A549 (cell line): ENCODE data around the gene GATB. TPM values are rescaled to one million over a fixed set of nuclear protein-coding genes. Genes with fewer than 3 reads are reported as not detected.

ENCODE experiments used
- ATAC-seq, 2 experiments: fragments of 200-7000 bp in 1 of 2; fragments of >200 bp in 1 of 2; cut with Nextera tagmentation in 1 of 2; cut with Tn5 transposase in 1 of 2; 3 replicates each; pipeline versions ENCODE4 v1.8.0 to v1.9.1; 2018 to 2020; ENCODE audit warnings: mild to moderate bottlenecking in 1 of 2, moderate library complexity in 1 of 2
- CTCF ChIA-PET: fragments of 300-600 bp; sonication (Branson Sonifier 250); formaldehyde crosslinking; extraction: SDS; loops from one replicate; lab custom pipeline; 2021; ENCODE audit warnings: antibody characterized with exemption, inconsistent platforms; lab: Yijun Ruan, JAX
- POLR2A ChIA-PET: fragments of 350-600 bp; formaldehyde crosslinking; extraction: SDS; loops from one replicate; lab custom pipeline; 2021; ENCODE audit warnings: antibody characterized with exemption, inconsistent platforms; lab: Yijun Ruan, JAX
- DNase-seq, 2 experiments: peaks; one replicate each; pipeline versions ENCODE4 v3.0.0 to v3.0.0-alpha.2; 2011 to 2016; ENCODE audit warnings: low read depth in 1 of 2, low spot score in 1 of 2
- FAIRE-seq: peaks from 2 replicates; lab custom pipeline; 2011; peaks lifted over from hg19 to GRCh38; lab: Jason Lieb, UNC
- H3K27ac ChIP-seq, 2 experiments: fragments of >200 bp; sonication (Bioruptor Twin); formaldehyde crosslinking; 3 replicates each; pipeline ENCODE4 v1.5.1; 2016 to 2017
- H3K4me1 ChIP-seq: fragments of >200 bp; sonication (Bioruptor Twin); formaldehyde crosslinking; 3 replicates; pipeline ENCODE4 v1.6.1; 2016
- H3K4me2 ChIP-seq: fragments of >200 bp; sonication (Bioruptor Twin); formaldehyde crosslinking; 3 replicates; pipeline ENCODE4 v1.6.1; 2016
- H3K4me3 ChIP-seq: fragments of >200 bp; sonication (Bioruptor Twin); formaldehyde crosslinking; 3 replicates; pipeline ENCODE4 v1.5.1; 2016
- H3K9me3 ChIP-seq: fragments of >200 bp; sonication (Bioruptor Twin); formaldehyde crosslinking; 3 replicates; pipeline ENCODE4 v1.6.1; 2016
- BCL3 ChIP-seq: fragments of >200 bp; sonication (Bioruptor Twin); formaldehyde crosslinking; IDR thresholded peaks from 3 replicates; pipeline ENCODE4 v1.6.1; 2016
- BHLHE40 ChIP-seq: IDR thresholded peaks from 2 replicates; pipeline ENCODE4 v1.6.1; 2012; ENCODE audit warnings: low read depth, low read length, inconsistent platforms
- CBX8 ChIP-seq: fragments of 200-600 bp; sonication (generic); IDR thresholded peaks from 2 replicates; pipeline ENCODE4 v1.6.1; 2016
- CHD2 ChIP-seq: fragments of 150-350 bp; IDR thresholded peaks from 2 replicates; pipeline ENCODE4 v1.6.1; 2014; ENCODE audit warnings: low read length; ENCODE audit not compliant: partially characterized antibody
- ESRRA ChIP-seq: fragments of 150-350 bp; IDR thresholded peaks from 2 replicates; pipeline ENCODE4 v1.6.1; 2014; ENCODE audit warnings: mild to moderate bottlenecking, low read length, borderline replicate concordance
- FOSB ChIP-seq: fragments of 250-450 bp; sonication (Bioruptor Pico); IDR thresholded peaks from 2 replicates; pipeline ENCODE4 v1.5.0; 2020; ENCODE audit warnings: mild to moderate bottlenecking, moderate library complexity
- FOXS1 ChIP-seq: fragments of 250-450 bp; sonication (Bioruptor Pico); IDR thresholded peaks from 2 replicates; pipeline ENCODE4 v1.5.0; 2020; ENCODE audit warnings: mild to moderate bottlenecking, moderate library complexity
- MAFK ChIP-seq: fragments of 450-650 bp; IDR thresholded peaks from 2 replicates; pipeline ENCODE4 v1.6.1; 2014; ENCODE audit not compliant: partially characterized antibody
- MAZ ChIP-seq: fragments of 150-350 bp; IDR thresholded peaks from 2 replicates; pipeline ENCODE4 v1.6.1; 2014; ENCODE audit warnings: antibody characterized with exemption, low read depth, low read length, borderline replicate concordance
- NFE2L2 ChIP-seq: fragments of 150-350 bp; conservative IDR thresholded peaks from 2 replicates; pipeline ENCODE4 v1.6.1; 2014; ENCODE audit warnings: low read length
- PBX3 ChIP-seq: IDR thresholded peaks from 2 replicates; pipeline ENCODE4 v1.6.1; 2012
- POLR2A ChIP-seq: IDR thresholded peaks from 2 replicates; pipeline ENCODE4 v1.6.1; 2012; ENCODE audit warnings: mild to moderate bottlenecking, low read length
- RARB ChIP-seq: fragments of 250-450 bp; sonication (Bioruptor Pico); IDR thresholded peaks from 2 replicates; pipeline ENCODE4 v1.8.0; 2021; ENCODE audit warnings: mild to moderate bottlenecking, moderate library complexity
- REST ChIP-seq: fragments of 200-600 bp; sonication (generic); IDR thresholded peaks from 2 replicates; pipeline ENCODE4 v1.6.1; 2016; ENCODE audit warnings: antibody characterized with exemption, mild to moderate bottlenecking, moderate library complexity
- RNF2 ChIP-seq: fragments of 200-600 bp; sonication (generic); IDR thresholded peaks from 2 replicates; pipeline ENCODE4 v1.6.1; 2016; ENCODE audit warnings: low read depth, mild to moderate bottlenecking, antibody characterized with exemption, moderate library complexity, borderline replicate concordance
- TP53 ChIP-seq: fragments of 250-450 bp; sonication (Bioruptor Pico); IDR thresholded peaks from 2 replicates; pipeline ENCODE4 v1.5.0; 2021; ENCODE audit warnings: mild to moderate bottlenecking, moderate library complexity
- USF2 ChIP-seq: fragments of 450-650 bp; IDR thresholded peaks from 2 replicates; pipeline ENCODE4 v1.6.1; 2014; ENCODE audit warnings: antibody characterized with exemption
- ZFP36 ChIP-seq: fragments of 450-650 bp; IDR thresholded peaks from 2 replicates; pipeline ENCODE4 v1.6.1; 2014; ENCODE audit warnings: borderline replicate concordance; ENCODE audit not compliant: partially characterized antibody
- WGBS: methylation state at CpG from one replicate; pipeline ENCODE4 v1.1.6; 2017; ENCODE audit errors: missing lambda C conversion rate; 5-methylcytosine and 5-hydroxymethylcytosine counted together
- polyA plus RNA-seq, 4 experiments: library from polyadenylated mRNA; depleted of rRNA in 3 of 4; stranded (reverse); fragments of >200 nt; fragmentation: RNase III in 1 of 4; extraction: RNeasy Plus Mini Kit Qiagen cat#74134 plus additional on column Dnase treatment in 1 of 4; gene quantifications; 2 replicates in 3 of 4; 3 replicates in 1 of 4; pipeline ENCODE4 v1.2.3, GENCODE V29; 2011 to 2017

The GATB gene
- polyA plus RNA-seq, 2 of the 4 experiments (the other 2 are of a cell fraction), result 12.1 to 17.8 TPM

- no peak for TF ChIP-seq PBX3
- TF ChIP-seq MAZ, result no peak
- TF ChIP-seq CHD2, result no peak
- TF ChIP-seq FOXS1 (CRISPR knock-in tag), result no peak
- TF ChIP-seq FOSB (CRISPR knock-in tag), result no peak
- no peak for TF ChIP-seq POLR2A
- no peak for TF ChIP-seq RNF2
- ATAC-seq (no peak), DNase-seq (no peak), FAIRE-seq (no peak)
- WGBS, result 84% methylated on average over 6 of the region's 6 CpGs
- H3K4me3 ChIP-seq, result no peak overlapping the region
- POLR2A ChIA-PET, result no interaction called here
- H3K4me2 ChIP-seq, result no peak overlapping the region
- no peaks in the 10 kb centered on the region for H3K9me3 ChIP-seq
- no peaks in the 10 kb centered on the region for H3K4me1 ChIP-seq
- H3K27ac ChIP-seq, result no peak overlapping the region
- CTCF ChIA-PET, result interaction anchor here (0.6 kb wide), 1 partner anchor 715 kb away, joined by 3 read pairs; no protein-coding TSS in a partner anchor
Observed at GRCh38 chr4:151709071-151709470, 51.7 kb downstream of the GATB start.

- no peak for ATAC-seq
- no peak for DNase-seq
- H3K27ac ChIP-seq, result no peak overlapping the region
- TF ChIP-seq BCL3, result no peak
- TF ChIP-seq ZFP36, result no peak
- TF ChIP-seq MAFK, result no peak
- no peak for TF ChIP-seq BHLHE40
- no peak for TF ChIP-seq PBX3
- TF ChIP-seq NFE2L2, result no peak
- TF ChIP-seq CBX8, result no peak
- no peak for TF ChIP-seq ESRRA
- no peak overlapping the region for H3K4me2 ChIP-seq
- H3K9me3 ChIP-seq, result no peaks in the 10 kb centered on the region
- no peak overlapping the region for H3K4me3 ChIP-seq
- ChIA-PET POLR2A (no interaction called here), CTCF (no interaction called here)
- H3K4me1 ChIP-seq, result no peaks in the 10 kb centered on the region
- 77% methylated on average over 4 of the region's 4 CpGs for WGBS
- no peak for FAIRE-seq
Observed at GRCh38 chr4:151708100-151708499, 52.7 kb downstream of the GATB start.

- ATAC-seq, result no peak
- H3K4me3 ChIP-seq, result no peak overlapping the region
- WGBS, result 84% methylated on average over 3 of the region's 3 CpGs
- H3K9me3 ChIP-seq, result no peaks in the 10 kb centered on the region
- ChIA-PET CTCF (no interaction called here), POLR2A (no interaction called here)
- no peak overlapping the region for H3K4me2 ChIP-seq
- H3K4me1 ChIP-seq, result no peaks in the 10 kb centered on the region
- TF ChIP-seq RARB (CRISPR knock-in tag) (no peak), REST (no peak), TP53 (CRISPR knock-in tag) (no peak), USF2 (no peak), NFE2L2 (no peak), CBX8 (no peak)
- no peak for DNase-seq
- H3K27ac ChIP-seq, result no peak overlapping the region
- no peak for FAIRE-seq
Observed at GRCh38 chr4:151703401-151703800, 57.4 kb downstream of the GATB start.
